HG02798 (cell line): Measurements from ENCODE around the gene SLC45A3.
"Not testable (repeated sequence)": the region's sequence is repeated elsewhere in the genome, so short reads cannot be mapped to it uniquely, and the experiment has no call there.

Experiments
- ATAC-seq: cut with Tn5 transposase; IDR thresholded peaks from one replicate; pipeline ENCODE4 v1.9.1; 2021; ENCODE audit warnings: mild to moderate bottlenecking; ENCODE audit not compliant: unreplicated experiment, poor library complexity

SLC45A3 gene

GRCh38 chr1:205680073-205680851, at the start of gene SLC45A3:
Gene SLC45A3, minus strand, starts transcription at chr1:205680509. Its CDS starts 15,853 bp downstream, at chr1:205664656.
- ATAC-seq: peak; percentile 35

GRCh38 chr1:205726619-205727125, 46.4 kb upstream of the SLC45A3 start:
- ATAC-seq: no peak

- ATAC-seq: no peak
These were observed 45.2 kb upstream of the SLC45A3 start for GRCh38 chr1:205725514-205725913.

GRCh38 chr1:205720740-205721139, 40.4 kb upstream of the SLC45A3 start:
- ATAC-seq: not testable (repeated sequence)

- no peak for ATAC-seq
These were observed 39.5 kb upstream of the SLC45A3 start for GRCh38 chr1:205719762-205720161.

- ATAC-seq: no peak
These were observed 38.7 kb upstream of the SLC45A3 start for GRCh38 chr1:205719015-205719414.

GRCh38 chr1:205716371-205717132, 36.2 kb upstream of the SLC45A3 start:
- ATAC-seq: no peak

- no peak for ATAC-seq
These were observed 35.3 kb upstream of the SLC45A3 start for GRCh38 chr1:205715628-205716027.

GRCh38 chr1:205714906-205715246, 34.6 kb upstream of the SLC45A3 start:
- ATAC-seq: no peak

GRCh38 chr1:205714190-205714905, 34.0 kb upstream of the SLC45A3 start:
- ATAC-seq: no peak

- ATAC-seq: peak; percentile 64
These were observed 31.1 kb upstream of the SLC45A3 start for GRCh38 chr1:205711105-205712048.

GRCh38 chr1:205710201-205711062, 30.1 kb upstream of the SLC45A3 start:
- ATAC-seq: no peak

GRCh38 chr1:205709640-205710039, 29.3 kb upstream of the SLC45A3 start:
- no peak for ATAC-seq

GRCh38 chr1:205709059-205709398, 28.7 kb upstream of the SLC45A3 start:
- no peak for ATAC-seq

- no peak for ATAC-seq
These were observed 26.5 kb upstream of the SLC45A3 start for GRCh38 chr1:205706601-205707502.

GRCh38 chr1:205704903-205705302, 24.6 kb upstream of the SLC45A3 start:
- ATAC-seq: no peak

- ATAC-seq: no peak
These were observed 22.8 kb upstream of the SLC45A3 start for GRCh38 chr1:205703072-205703471.

GRCh38 chr1:205701891-205702290, 21.6 kb upstream of the SLC45A3 start:
- ATAC-seq: no peak
